Left renal pelvis (tissue), 4 donors: ENCODE measurements around the gene ZCCHC7. TPM values are rescaled to one million over a fixed set of nuclear protein-coding genes. Genes with fewer than 3 reads are reported as not detected.

ENCODE experiments used
- DNase-seq, 4 donors: peaks; one replicate each; pipeline ENCODE4 v3.0.0-alpha.2; 2013; ENCODE audit warnings: low read depth in 4 of 4, low spot score in 3 of 4
- polyA plus RNA-seq, 4 donors: library from polyadenylated mRNA; unstranded; fragments of 120-200 nt; gene quantifications; one replicate each; pipeline ENCODE4 v1.2.1, GENCODE V29; 2013; ENCODE audit not compliant: insufficient read length in 4 of 4

The ZCCHC7 gene
- polyA plus RNA-seq, 4 donors: 21.7 to 27.6 (median 24.9) TPM

- no peak for DNase-seq
These were observed 208.3 kb downstream of the ZCCHC7 start for GRCh38 chr9:37328556-37329227.

DNA sequence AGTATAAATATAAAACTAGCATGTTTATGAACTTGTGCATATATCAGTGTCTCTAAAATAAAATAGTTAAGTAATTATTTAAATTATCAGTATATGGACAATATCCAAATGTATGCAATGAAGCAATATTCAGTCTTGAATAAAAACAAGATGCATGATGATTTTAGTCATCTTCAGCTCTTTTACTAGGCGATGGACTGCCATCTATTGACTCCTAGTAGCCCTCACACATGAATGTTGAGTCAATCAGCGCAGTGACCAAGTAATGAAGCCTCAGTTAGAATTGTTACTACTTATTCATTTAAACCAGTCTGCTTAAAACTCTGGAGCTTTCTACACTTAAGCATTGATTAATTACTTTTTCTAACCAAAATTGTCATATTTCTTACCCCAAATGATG lies 209.2 kb downstream of the ZCCHC7 start:
- DNase-seq: no peak

- no peak for DNase-seq
These were observed 211.5 kb downstream of the ZCCHC7 start for GRCh38 chr9:37331871-37332270.

DNA sequence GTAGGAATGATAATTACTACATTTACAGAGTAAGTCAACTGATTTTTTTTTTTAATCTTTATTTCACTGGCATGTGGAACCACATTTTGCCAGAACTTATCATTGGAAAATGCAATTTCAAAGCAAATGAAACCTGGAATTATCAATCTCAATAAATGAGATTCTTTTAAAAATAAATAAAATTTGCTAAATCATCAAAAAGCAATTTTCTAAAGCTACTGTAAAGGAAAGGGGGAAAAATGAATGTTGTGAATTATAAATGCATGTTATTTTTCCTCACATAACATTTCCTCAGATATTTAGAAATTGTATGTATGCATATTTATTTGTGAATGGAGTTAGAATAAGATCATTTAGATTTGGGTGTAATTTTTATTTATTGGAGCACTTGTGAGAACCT lies 212.2 kb downstream of the ZCCHC7 start:
- DNase-seq: no peak

- no peak for DNase-seq
These were observed 212.9 kb downstream of the ZCCHC7 start for GRCh38 chr9:37333288-37333687.

GRCh38 chr9:37335238-37335637 lies 214.9 kb downstream of the ZCCHC7 start:
- no peak for DNase-seq

- DNase-seq: no peak
These were observed 215.8 kb downstream of the ZCCHC7 start for GRCh38 chr9:37336150-37336549.

DNA sequence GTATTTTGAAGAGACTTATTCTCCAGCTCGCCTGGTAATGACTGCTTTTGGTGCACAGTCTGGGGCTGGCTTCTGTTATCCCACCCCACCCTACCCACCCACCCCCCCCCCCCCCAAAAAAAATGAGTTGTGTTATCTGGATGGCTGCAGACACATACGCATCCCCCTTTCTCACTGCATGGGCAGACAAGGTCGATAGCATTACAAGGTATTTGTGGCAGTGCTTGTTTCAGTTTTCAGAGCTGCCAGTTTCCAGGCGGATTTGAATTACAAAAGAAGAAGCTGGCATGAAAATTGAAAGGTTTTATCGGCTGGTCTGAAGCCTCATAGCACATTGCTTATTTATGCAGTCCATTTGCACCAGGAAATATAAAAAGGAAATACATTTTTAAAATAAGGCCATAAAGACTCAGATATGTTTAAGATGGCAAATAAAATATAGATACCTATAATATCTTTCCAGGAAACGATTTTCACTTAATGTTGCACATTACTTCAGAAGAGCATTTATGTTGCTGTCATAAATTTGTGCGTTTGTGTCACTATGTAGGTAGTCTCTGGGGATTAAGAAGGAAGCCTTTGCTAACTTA lies 217.0 kb downstream of the ZCCHC7 start:
- DNase-seq: no peak

- no peak for DNase-seq
These were observed 217.8 kb downstream of the ZCCHC7 start for GRCh38 chr9:37338218-37338617.

GRCh38 chr9:37339923-37340322 lies 219.5 kb downstream of the ZCCHC7 start:
- no peak for DNase-seq

DNA sequence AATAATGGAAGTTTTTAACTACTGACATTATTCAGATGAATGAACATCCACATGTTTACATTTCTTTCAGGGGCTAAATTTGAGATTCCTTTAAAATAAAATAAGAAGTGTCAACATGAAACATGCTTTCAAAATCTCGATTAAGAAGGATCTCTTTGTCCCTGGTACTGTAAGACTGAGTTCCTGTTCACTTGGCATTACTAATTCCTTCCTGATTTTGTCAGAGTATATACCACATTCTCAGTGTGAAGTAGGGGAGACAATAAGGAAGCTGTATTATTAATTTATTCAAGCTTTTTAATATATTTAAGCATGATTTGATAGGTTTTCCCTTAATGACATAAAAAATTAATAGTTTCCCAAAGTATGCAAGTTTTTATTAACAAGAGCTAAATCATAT lies 220.6 kb downstream of the ZCCHC7 start:
- DNase-seq: no peak

DNA sequence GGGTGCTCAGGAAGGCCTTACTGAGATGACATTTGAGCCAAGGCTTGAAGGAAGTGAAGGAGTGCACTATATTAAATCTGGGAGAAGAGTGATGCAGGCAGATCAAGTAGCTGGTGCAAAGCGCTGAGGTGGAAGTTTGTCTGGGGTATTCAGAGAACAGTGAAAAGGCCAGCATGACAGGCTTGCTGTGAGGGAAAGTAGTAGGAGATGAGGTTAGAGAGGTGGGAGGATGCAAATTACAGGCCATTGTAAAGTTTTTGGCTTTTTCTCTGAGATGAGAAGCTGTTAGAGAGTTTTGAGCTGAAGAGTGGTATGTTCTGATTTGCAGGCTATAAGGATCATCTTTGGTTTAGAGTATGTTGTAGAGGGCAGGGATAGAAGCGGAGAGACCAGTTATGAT lies 221.3 kb downstream of the ZCCHC7 start:
- no peak for DNase-seq

DNA sequence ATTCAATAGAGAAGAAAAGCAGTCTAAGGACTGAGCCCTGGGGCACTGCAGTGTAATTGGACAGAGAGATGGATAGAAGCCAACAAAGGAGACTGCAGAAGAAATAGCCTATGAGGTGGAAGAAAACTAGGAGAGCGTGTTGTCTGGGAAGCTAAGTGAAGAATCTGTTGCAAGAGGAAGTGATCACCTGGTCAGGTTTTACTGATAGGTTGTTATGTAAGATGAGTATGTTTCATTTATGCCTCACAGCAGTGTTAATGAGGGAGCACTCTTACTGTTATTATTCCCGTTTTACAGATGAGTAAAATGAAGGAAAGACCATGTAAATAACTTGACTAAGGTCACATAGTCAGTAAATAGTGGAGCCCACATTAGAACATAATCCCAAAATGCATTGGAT lies 222.1 kb downstream of the ZCCHC7 start:
- no peak for DNase-seq

DNA sequence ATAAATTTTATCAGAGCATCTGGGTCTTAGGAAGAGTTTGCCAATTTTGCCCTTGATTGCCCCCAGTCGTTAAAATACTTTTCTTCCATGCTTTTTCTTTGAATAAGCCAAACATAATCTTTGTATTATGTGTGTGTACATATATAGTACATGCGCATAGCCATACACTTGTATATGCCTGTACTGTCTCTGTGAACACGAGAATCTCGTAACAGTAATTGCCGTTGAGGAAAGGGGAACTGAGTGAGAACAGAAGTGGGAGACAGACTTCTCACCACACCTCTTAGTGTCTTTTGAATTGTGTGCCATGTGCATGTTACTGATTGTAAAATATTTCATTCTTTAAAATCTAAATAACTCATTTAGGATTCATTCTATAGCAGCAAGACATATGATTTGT lies 222.5 kb downstream of the ZCCHC7 start:
- DNase-seq: no peak

DNA sequence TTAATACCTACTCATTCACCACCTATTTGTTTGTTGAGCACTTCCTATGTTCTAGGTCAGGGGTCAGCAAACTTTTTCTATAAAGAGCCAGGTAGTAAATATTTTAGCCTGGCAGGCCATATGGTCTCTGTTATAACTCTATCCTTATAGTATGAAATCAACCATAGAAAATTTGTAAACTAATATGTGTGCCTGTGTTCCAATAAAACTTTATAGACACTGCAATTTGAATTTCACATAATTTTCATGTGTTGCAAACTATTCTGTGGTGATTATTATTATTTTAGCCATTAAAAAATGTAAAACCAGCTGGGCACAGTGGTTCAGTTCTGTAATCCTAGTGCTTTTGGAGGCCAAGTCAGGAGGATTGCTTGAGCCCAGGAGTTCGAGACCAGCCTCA lies 223.3 kb downstream of the ZCCHC7 start:
- no peak for DNase-seq

DNA sequence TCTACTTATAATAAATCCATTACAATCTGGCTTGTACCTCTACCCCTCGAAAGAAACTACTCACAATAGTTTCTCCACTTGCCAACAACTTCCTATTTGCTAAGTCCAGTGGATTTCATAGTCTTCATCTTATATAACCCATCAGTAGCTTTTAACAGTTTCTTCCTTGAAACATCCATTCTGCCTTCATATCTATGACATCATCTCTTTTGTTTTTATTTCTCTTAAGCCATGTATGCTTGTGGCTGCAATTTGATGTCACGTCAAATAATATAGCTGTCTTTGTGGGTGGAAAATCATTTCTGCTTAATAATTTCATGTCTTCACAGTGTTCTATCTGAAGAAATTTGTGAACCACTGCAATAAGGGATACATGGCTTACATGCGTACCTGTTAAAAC lies 224.7 kb downstream of the ZCCHC7 start:
- DNase-seq: no peak

DNA sequence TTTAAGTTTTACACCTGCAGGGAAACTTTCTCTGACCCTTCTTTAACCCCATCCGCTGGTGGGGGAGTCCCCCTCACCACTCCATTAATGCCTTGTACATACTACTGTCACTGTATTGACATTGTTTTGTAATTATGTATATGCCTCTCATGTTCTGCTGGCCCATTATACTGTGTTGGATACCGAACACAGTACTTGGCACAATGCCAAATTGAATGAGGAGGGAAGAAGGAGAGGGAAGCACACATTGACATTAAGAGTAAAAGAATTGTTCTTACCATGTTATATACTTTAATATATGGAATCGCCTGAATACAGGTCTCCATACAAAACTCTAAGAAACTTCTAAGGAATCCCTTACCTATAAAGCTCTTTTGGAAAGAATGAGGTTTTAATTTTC lies 228.5 kb downstream of the ZCCHC7 start:
- DNase-seq: no peak

GRCh38 chr9:37350486-37351190 lies 230.3 kb downstream of the ZCCHC7 start:
- no peak for DNase-seq

DNA sequence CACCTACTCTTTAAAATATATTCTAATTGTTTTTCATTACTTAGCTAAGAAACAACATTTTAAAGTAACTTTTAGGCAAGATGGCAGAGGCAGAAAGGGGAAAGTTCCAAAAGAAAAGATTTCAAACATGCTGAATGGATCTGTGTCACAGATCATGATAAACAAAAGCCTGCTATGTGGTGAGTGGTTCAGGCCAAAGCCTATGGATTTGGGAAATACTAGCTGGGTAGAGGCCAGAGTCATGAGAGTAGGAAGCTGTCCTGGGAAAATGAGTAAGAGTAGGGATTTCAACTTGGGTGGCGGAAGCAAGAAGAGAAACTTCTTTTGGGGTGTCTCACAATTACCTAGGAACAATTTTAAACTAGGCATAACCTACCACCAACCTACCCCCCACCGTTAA lies 233.4 kb downstream of the ZCCHC7 start:
- no peak for DNase-seq

DNA sequence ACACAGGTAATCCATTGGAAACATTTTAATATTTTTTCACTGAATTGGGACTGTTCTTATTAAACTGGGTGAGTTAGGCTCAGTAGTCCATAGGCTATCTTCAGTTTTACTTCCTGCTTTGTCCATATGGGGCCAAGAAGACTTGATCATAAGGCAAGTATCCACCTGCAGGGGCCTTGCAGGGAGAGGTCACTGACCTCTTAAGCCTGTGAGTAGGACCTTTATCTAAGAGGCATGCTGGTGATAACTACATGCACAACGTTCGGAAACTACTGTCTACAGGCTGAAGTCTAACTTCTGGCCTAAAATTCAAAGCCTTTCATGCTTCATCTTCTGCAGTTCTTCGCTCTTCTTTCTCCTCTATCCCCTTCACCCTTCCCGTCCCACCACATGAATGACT lies 242.1 kb downstream of the ZCCHC7 start:
- no peak for DNase-seq

DNA sequence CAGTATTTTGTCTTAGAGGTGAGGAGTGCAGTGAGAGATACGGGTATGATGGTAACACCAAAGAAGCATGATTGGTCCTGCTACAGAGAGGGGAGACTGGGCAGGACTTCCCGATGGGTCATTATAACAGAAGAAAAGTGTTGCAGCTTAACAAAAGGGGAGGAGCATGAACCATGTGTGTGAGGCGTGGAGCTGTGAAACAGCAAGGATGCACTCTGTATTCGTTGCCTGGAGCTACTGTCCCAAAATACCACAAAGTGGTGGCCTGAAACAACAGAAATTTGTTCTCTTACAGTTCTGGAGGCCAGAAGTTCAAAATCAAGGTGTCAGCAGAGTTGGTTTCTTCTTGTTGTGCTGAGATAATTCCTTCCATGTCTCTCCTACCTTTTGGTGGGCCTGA lies 242.8 kb downstream of the ZCCHC7 start:
- no peak for DNase-seq

- no peak for DNase-seq
These were observed 243.8 kb downstream of the ZCCHC7 start for GRCh38 chr9:37364136-37364535.
